ENCODE measurements around the gene SLC25A38.

- TF ChIP-seq CEBPB (IDR thresholded peaks at IDR 0.05; ENCODE audit: low read depth): no peak
- no peak for TF ChIP-seq TCF7L2 (IDR thresholded peaks at IDR 0.05; ENCODE audit: borderline replicate concordance, extremely low read depth, insufficient read depth, insufficient read length)
- no peak for TF ChIP-seq EZH2 (IDR thresholded peaks at IDR 0.05)
- TF ChIP-seq REST (IDR thresholded peaks at IDR 0.05; ENCODE audit: low read depth): no peak
- no peak for TF ChIP-seq POLR2AphosphoS5 (IDR thresholded peaks at IDR 0.05; ENCODE audit: low read depth, low read length)
- TF ChIP-seq CTCF (IDR thresholded peaks at IDR 0.05 in 2 of 3, conservative IDR thresholded peaks at IDR 0.05 in 1 of 3; ENCODE audit: borderline replicate concordance in 1 of 3, insufficient read depth in 1 of 3, low read depth in 2 of 3, low read length in 2 of 3): no peak
- no peak for TF ChIP-seq EGR1 (IDR thresholded peaks at IDR 0.05; ENCODE audit: low read depth)
- no peak for TF ChIP-seq SIN3A (IDR thresholded peaks at IDR 0.05; ENCODE audit: low read depth)
- TF ChIP-seq ELF1 (IDR thresholded peaks at IDR 0.05; ENCODE audit: borderline replicate concordance, low read depth): no peak
Measured at GRCh38 chr3:39343076-39343717, 40.0 kb upstream of the SLC25A38 start.

All from HCT116 (cell line).